HCEC 1CT (cell line): Measurements from ENCODE around the gene ARFGEF3.
A peak's percentile ranks its signal among the peaks of the same experiment; 100 is the strongest.

Experiments
- DNase-seq: peaks from one replicate; pipeline ENCODE4 v3.0.0-alpha.2; 2017

ARFGEF3 gene

DNA sequence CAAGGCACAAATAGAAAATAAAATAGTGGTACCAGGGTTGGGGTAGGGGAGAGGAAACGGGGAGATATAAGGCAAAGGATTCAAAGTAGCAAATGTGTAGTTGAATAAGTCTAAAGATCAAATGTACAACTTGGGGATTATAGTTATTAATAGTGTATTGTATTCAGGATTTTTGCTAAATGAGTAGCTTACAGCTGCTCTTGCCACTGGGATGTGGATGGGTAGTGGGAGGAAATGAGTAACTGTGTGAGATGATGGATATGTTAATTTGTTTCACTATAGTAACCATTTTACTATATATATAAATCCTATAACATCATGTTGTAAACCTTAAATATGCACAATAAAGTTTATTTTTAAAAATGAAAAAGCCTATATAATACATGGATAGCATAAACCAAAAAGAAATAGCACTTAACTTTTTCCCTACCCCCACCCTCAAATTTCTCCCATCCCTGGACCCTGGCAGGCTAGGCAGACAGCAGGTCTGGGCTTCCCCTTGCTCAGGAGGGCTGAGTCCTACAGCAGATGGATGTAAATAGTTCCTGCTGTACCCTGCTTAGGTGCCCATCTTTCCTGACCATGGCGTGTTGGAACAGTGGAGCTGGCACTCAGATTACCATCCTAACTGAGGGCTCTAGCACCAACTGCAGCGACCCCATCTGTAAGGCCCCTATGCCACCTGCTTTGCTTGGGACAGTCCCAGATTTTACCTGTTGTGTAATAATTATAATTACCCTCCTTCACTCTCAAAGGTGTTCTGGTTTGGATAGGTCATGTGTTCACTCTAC lies 85.1 kb downstream of the ARFGEF3 start:
- no peak for DNase-seq

- no peak for DNase-seq
These were observed 86.3 kb downstream of the ARFGEF3 start for GRCh38 chr6:138248011-138248410.

GRCh38 chr6:138248878-138249277 lies 87.1 kb downstream of the ARFGEF3 start:
- DNase-seq = no peak

DNA sequence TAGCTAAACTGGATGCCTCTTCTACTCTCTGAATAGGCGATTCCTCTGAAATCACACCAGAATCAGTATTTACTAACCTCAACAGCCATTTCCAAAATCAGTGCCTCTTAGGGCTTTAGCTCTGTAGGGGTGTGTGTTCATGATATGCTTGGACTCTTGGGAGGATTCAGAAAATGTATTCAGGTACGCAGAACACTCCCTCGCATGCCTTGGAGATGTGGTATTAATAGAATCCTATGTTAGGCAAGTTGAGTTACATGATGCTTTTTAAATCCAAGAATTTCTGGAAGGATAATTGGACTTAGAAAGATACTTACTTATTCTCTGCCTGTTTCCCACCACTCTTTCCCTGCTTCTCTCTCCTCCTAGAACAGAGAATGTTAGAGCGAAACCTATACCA lies 88.3 kb downstream of the ARFGEF3 start:
- DNase-seq = no peak

DNA sequence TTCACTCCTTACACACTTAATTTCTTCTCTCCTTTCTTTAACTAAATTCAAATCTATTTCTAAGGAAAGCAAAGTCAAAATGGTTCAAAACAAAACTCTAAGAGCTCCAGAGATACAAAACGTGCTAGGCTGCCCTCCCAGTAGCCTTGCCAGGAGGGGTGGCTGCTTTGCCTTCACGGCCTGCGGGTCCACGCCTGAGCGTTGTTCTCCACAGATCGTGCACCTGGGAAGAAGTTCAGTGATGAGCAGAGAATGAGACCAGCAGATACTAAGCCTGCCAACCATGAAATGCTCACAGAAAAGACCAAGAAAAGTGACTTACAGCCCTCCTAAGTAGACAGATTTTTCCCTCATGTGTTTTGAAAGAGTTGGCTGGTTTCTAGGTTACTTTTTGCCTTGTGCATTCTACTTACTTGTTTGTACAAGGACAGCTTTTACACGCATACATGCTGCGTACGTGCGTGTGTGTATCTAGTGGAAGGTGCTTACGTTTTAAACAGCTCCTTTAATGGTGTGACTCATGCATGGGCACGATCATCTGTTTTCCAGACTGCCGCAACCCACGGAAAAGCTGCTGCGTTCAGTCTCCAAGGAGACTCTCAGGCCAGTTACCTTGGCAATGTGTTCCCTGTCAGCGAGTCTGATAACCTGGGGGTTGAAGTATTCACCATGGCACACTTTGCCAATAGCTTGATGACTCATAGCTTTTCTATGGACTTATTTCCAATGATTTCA lies 88.9 kb downstream of the ARFGEF3 start:
- DNase-seq = no peak

DNA sequence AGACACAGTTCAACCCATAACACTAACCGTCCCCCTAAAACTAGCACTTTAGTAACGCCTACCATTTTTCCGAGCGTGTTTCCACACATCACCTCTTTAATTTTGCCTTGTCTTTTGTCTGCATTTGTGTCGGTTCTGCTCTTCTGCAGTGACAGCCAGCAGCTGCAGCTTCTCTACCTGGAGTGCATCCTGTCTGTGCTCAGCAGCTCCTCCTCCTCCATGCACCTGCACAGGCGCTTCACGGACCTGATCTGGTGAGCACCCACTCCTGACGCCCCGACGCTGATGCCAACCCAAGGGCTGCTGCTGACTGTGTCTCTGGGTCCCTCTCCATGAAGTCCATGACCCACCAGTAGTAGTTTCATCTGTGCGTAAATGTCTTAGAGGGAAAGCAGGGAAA lies 92.0 kb downstream of the ARFGEF3 start:
- DNase-seq = no peak

- no peak for DNase-seq
These were observed 93.7 kb downstream of the ARFGEF3 start for GRCh38 chr6:138255443-138255842.

DNA sequence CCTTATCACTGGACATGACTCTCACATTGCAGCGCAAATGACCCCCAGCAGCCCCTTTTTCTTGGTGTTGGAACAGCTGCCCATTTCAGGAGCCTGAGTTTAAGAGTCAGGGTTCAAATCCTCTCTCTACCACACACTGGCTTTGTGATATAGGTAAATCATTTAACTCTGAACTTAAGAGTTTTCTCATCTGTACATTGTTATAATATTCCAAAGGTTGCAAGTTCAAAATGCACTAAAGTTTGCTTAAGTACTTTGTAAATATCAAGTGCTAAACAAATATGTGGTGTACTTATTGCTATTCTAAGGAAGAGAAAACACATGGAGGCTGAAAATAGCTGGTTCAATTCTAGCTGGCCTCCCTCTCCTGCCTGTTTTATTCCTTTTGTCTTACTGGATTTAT lies 95.9 kb downstream of the ARFGEF3 start:
- no peak for DNase-seq

- DNase-seq = no peak
These were observed 96.5 kb downstream of the ARFGEF3 start for GRCh38 chr6:138258197-138258596.

- no peak for DNase-seq
These were observed 97.3 kb downstream of the ARFGEF3 start for GRCh38 chr6:138258991-138259390.

DNA sequence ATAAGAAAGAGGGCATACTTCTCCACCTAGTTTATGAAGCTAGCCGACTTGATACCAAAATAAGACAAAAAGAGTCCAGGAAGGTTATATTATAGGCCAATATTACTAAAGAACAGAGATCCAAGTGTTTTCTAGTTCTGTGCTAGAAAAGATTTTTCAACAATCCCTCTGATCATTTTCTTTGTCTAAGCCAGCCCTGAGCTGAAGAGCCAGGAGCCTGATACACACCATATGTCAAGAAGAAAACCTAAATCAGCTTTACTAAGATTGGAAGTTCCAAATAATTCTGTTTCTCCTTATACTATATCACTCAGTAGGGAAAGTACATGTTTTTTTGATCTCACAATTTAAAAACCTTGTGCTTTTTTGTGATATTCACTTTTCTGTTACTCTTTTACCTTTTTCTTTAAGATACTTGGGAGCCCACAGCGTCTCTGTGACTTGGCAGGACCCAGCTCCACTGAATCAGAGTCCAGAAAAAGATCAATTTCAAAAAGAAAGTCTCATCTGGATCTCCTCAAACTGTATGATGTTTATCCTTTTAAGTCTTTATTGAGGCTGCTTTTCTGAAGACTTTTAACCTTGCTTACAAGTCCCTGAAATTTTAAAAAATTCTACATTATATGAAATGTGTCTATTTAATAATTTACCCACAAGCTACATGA lies 99.5 kb downstream of the ARFGEF3 start:
- DNase-seq = no peak

GRCh38 chr6:138263963-138264362 lies 102.2 kb downstream of the ARFGEF3 start:
- no peak for DNase-seq

DNA sequence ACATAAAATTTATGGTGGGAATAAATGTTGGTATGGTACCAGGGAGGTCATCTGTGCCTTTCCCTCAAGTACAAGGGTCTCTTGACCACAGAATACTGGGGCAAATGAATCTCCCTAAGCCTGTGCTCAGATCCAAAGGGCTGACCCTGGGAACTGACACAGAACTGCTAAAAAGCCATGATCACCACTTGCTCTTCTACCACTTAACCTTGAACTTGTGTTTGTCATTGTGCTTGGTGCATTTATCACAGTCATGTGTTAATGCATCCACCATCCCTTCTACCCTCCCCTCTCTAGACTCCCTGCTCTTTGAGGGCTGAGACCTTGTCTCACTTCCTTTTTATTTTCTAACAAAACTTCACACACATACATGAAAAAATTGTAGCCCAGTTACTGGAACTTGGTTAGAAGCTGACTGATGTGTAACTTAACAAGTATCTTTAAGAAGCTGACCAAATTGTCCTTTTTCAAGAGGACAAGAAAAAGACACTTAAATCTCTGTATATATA lies 102.7 kb downstream of the ARFGEF3 start:
- DNase-seq = no peak

DNA sequence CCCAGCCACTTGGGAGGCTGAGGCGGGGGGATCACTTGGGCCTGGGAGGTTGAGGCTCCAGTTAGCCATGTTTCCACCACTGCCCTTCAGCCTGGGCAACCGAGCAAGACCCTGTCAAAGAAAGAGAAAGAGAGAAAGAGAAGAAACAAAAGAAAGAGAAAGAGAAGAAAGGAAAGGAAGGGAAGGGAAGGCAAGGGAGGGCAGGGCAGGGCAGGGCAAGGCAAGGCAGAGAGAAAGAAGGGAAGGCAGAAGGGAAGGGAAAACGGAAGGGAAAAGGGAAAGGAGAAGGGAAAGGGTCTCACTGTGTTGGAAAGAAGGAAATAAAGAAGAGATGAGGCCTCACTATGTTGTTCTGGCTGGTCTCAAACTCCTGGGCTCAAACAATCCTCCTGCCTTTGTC lies 104.4 kb downstream of the ARFGEF3 start:
- no peak for DNase-seq

DNA sequence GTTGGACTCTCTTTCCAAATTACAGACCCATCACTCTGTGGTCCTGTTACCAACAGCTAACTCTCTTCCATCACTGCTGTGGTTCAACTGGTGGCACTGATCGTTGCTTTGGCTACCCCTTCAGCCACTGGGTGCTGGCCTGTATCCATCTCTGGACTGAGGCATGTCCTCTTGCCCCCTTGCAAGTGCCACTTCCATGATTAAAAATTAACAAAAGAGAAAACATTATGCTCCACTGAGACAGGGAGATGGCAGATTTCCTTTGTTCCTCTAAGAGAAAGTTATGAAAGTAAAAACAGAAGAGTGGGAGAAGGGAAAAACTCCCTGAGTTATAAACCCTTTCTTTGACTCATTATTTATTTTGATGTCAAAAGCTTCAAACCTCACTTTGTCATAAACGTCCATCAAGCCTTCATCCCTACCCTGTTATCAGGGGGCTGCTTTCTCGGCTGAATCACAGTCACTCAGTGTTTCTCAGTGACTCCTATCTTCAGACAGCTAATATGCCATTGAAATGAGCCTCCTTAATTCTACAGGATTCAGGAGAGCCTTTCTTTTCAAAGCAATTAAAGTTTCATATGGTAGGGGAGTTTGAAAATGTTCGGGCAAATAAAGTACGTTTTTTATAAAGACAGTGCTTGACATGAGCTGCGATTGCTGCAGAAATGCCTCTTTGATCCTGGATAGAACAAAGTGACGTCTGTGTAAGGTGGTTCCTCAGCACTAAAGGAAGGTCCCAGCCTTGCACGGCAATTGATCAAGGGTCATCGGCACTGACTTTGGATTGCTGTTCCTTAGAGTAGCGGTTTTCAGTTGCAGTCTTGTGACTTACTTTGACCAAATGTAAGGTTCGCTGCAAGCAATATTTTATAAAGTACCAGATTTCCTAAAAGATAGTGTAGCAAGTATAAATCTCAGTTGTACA lies 106.5 kb downstream of the ARFGEF3 start:
- no peak for DNase-seq

- DNase-seq = no peak
These were observed 109.7 kb downstream of the ARFGEF3 start for GRCh38 chr6:138271451-138271850.

- no peak for DNase-seq
These were observed 111.0 kb downstream of the ARFGEF3 start for GRCh38 chr6:138272533-138273315.

GRCh38 chr6:138275976-138276375 lies 114.2 kb downstream of the ARFGEF3 start:
- DNase-seq = no peak

GRCh38 chr6:138277835-138278234 lies 116.1 kb downstream of the ARFGEF3 start:
- DNase-seq = no peak

GRCh38 chr6:138278326-138278725 lies 116.6 kb downstream of the ARFGEF3 start:
- DNase-seq = peak; percentile 29

- DNase-seq = no peak
These were observed 124.1 kb downstream of the ARFGEF3 start for GRCh38 chr6:138285800-138286199.

- no peak for DNase-seq
These were observed 125.0 kb downstream of the ARFGEF3 start for GRCh38 chr6:138286698-138287097.
